ENCODE results near the gene SLC25A11. TPM values are rescaled to one million over a fixed set of nuclear protein-coding genes. Genes with fewer than 3 reads are reported as not detected.

SLC25A11 gene
- total and polyA plus RNA-seq, 2 donors (not counting 3 experiments of a cell fraction or from before 2014, with no cell fraction given), result 58.2 to 95.2 TPM

GRCh38 chr17:4898351-4898750 is 41.5 kb downstream of the SLC25A11 start:
- H3K9ac ChIP-seq (replicated peaks; ENCODE audit: extremely low read depth, insufficient read depth, low read length), result no peak overlapping the region
- peaks cover 0 to 37% of the 10 kb centered on the region in 2 experiments for H3K36me3 ChIP-seq (ENCODE audit: control insufficient read depth in 2 of 2, extremely low read depth in 1 of 2, insufficient read depth in 2 of 2, low read length in 2 of 2)
- no peak overlapping the region for H3K4me3 ChIP-seq (replicated peaks in 1 of 3; ENCODE audit: insufficient read depth in 1 of 3, low read depth in 1 of 3, low read length in 3 of 3)
- intact Hi-C loops (cut with micrococcal nuclease) (no loop called here), dilution Hi-C loops (cut with MboI; ENCODE audit: extremely low pct_ligation_motif_present, low sequenced_read_pairs) (no loop called here)
- ChIA-PET CTCF (interaction anchor here (2.3 to 2.4 kb wide), 2 partner anchors 11 to 108 kb away, joined by 9 read pairs; no protein-coding TSS in a partner anchor), POLR2A (no interaction called here)
- no peak overlapping the region for H3K27ac ChIP-seq (ENCODE audit: insufficient read depth, low read depth, low read length)
- no peaks in the 10 kb centered on the region for H3K79me2 ChIP-seq (ENCODE audit: control insufficient read depth, insufficient read depth, low read length)
- H3K9me1 ChIP-seq (replicated peaks; ENCODE audit: control insufficient read depth, extremely low read depth, insufficient read depth, low read length), result no peaks in the 10 kb centered on the region
- DNase-seq (ENCODE audit: low read depth, low spot score) (no peak), FAIRE-seq (no peak)
- H3K9me3 ChIP-seq (replicated peaks; ENCODE audit: control insufficient read depth, insufficient read depth, low read length), result no peaks in the 10 kb centered on the region
- H3K4me2 ChIP-seq (ENCODE audit: insufficient read depth, low read length), result no peak overlapping the region
- no peaks in the 10 kb centered on the region for H3K27me3 ChIP-seq (ENCODE audit: control insufficient read depth in 2 of 2, insufficient read depth in 2 of 2, low read length in 2 of 2)
- no peak for TF ChIP-seq EZH2 (IDR thresholded peaks at IDR 0.05; ENCODE audit: borderline replicate concordance, low read depth, low read length, severe bottlenecking)
- no peak for TF ChIP-seq FOS (IDR thresholded peaks at IDR 0.05; ENCODE audit: borderline replicate concordance, insufficient read depth, low read length)
- no peak for TF ChIP-seq MAX (IDR thresholded peaks at IDR 0.05; ENCODE audit: insufficient read depth, insufficient read length)
- TF ChIP-seq JUN (IDR thresholded peaks at IDR 0.05; ENCODE audit: borderline replicate concordance, insufficient read depth, insufficient read length, low read depth), result no peak
- no peak for TF ChIP-seq POLR2A (IDR thresholded peaks at IDR 0.05; ENCODE audit: low read depth, low read length)
- no peak for TF ChIP-seq GATA2 (IDR thresholded peaks at IDR 0.05; ENCODE audit: insufficient read depth, insufficient read length, low read depth, low read length)
- TF ChIP-seq, protein P1, sequence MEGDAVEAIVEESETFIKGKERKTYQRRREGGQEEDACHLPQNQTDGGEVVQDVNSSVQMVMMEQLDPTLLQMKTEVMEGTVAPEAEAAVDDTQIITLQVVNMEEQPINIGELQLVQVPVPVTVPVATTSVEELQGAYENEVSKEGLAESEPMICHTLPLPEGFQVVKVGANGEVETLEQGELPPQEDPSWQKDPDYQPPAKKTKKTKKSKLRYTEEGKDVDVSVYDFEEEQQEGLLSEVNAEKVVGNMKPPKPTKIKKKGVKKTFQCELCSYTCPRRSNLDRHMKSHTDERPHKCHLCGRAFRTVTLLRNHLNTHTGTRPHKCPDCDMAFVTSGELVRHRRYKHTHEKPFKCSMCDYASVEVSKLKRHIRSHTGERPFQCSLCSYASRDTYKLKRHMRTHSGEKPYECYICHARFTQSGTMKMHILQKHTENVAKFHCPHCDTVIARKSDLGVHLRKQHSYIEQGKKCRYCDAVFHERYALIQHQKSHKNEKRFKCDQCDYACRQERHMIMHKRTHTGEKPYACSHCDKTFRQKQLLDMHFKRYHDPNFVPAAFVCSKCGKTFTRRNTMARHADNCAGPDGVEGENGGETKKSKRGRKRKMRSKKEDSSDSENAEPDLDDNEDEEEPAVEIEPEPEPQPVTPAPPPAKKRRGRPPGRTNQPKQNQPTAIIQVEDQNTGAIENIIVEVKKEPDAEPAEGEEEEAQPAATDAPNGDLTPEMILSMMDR (IDR thresholded peaks at IDR 0.05; ENCODE audit: extremely low read depth in 1 of 2, insufficient read depth in 1 of 2, low read depth in 1 of 2, low read length in 2 of 2), result no peak
- no peak for TF ChIP-seq MYC (IDR thresholded peaks at IDR 0.05; ENCODE audit: low read depth, low read length)
- TF ChIP-seq POLR2AphosphoS5 (IDR thresholded peaks at IDR 0.05; ENCODE audit: insufficient read depth, low read depth, low read length), result no peak
- H4K20me1 ChIP-seq (replicated peaks; ENCODE audit: control insufficient read depth, extremely low read depth, insufficient read depth, low read length), result no peaks in the 10 kb centered on the region
- BruUV-seq (replicated peaks), result no TSS peak
- peaks cover 10% of the 10 kb centered on the region for H3K4me1 ChIP-seq (ENCODE audit: control insufficient read depth, extremely low read depth, insufficient read depth, low read length)
- no peak overlapping the region for H2AFZ ChIP-seq (ENCODE audit: low read depth, low read length)
